ENCODE measurements around the gene ACAD10.

GRCh38 chr12:111761706-111762105 is 75.9 kb downstream of the ACAD10 start:
- TF ChIP-seq CTCF (IDR thresholded peaks at IDR 0.05), result no peak
- TF ChIP-seq POLR2AphosphoS5 (IDR thresholded peaks at IDR 0.05), result no peak
- no peak for TF ChIP-seq POLR2A (IDR thresholded peaks at IDR 0.05)
- TF ChIP-seq EP300 (IDR thresholded peaks at IDR 0.05), result no peak
